ENCODE data around the gene RNF41. TPM values are rescaled to one million over a fixed set of nuclear protein-coding genes. Genes with fewer than 3 reads are reported as not detected.

Gene RNF41
- total and polyA plus RNA-seq, 3 experiments from 2014 or later, result 41.2 to 47.4 (median 42.3) TPM

- Mint-ChIP-seq H3K9me3 (no peaks in the 10 kb centered on the region), H3K36me3 (peaks cover 3 to 88% (median 16%) of the 10 kb centered on the region in 3 donors), H3K4me1 (peaks cover 25 to 28% (median 25%) of the 10 kb centered on the region in 3 donors), H3K27me3 (no peaks in the 10 kb centered on the region), H3K27ac (peak overlapping the region in 2 of 8 donors; percentile 35 to 40), H3K4me3 (no peak overlapping the region)
- no peak for DNase-seq
- Histone ChIP-seq H3K27ac (ENCODE audit: low read depth, low read length) (no peak overlapping the region), H3K4me1 (ENCODE audit: insufficient read depth, low read length) (peaks cover 25% of the 10 kb centered on the region), H3K9me3 (ENCODE audit: low read length) (no peaks in the 10 kb centered on the region), H3K27me3 (ENCODE audit: insufficient read depth, low read length, poor library complexity, severe bottlenecking) (no peaks in the 10 kb centered on the region), H3K36me3 (ENCODE audit: insufficient read depth, low read length) (peaks cover 61% of the 10 kb centered on the region), H3K4me3 (ENCODE audit: low read length) (no peak overlapping the region)
- ChIA-PET CTCF (interaction anchor here (1.8 kb wide), 1 partner anchor 25 kb away, joined by 3 read pairs; the partner anchor contains the start of gene SMARCC2), POLR2A (interaction anchor here (0.9 kb wide), 1 partner anchor 9 kb away, joined by 3 read pairs; no protein-coding TSS in a partner anchor)
These were observed 57.4 kb downstream of the RNF41 start for GRCh38 chr12:56164345-56164729.

GRCh38 chr12:56163533-56164344 lies 58.0 kb downstream of the RNF41 start:
- DNase-seq, result no peak
- ChIA-PET CTCF (interaction anchor here (1.1 to 3.7 kb wide), 6 partner anchors 14 to 117 kb away, joined by 3 to 24 read pairs (median 4); partner anchors contain the start of genes ESYT1, SMARCC2 and ZC3H10), POLR2A (interaction anchor here (1.5 kb wide), 1 partner anchor 36 kb away, joined by 5 read pairs; the partner anchor contains the start of gene ESYT1)
- Histone ChIP-seq H3K36me3 (ENCODE audit: insufficient read depth, low read length) (peaks cover 58% of the 10 kb centered on the region), H3K4me1 (ENCODE audit: insufficient read depth, low read length) (peaks cover 31% of the 10 kb centered on the region), H3K27ac (ENCODE audit: low read depth, low read length) (no peak overlapping the region), H3K27me3 (ENCODE audit: insufficient read depth, low read length, poor library complexity, severe bottlenecking) (no peaks in the 10 kb centered on the region), H3K4me3 (ENCODE audit: low read length) (no peak overlapping the region), H3K9me3 (ENCODE audit: low read length) (no peaks in the 10 kb centered on the region)
- peak overlapping the region in 1 of 7 donors; percentile 27 for H3K4me3 Mint-ChIP-seq
- peaks cover 3 to 88% (median 13%) of the 10 kb centered on the region in 3 donors for H3K36me3 Mint-ChIP-seq
- H3K27me3 Mint-ChIP-seq, result no peaks in the 10 kb centered on the region
- no peaks in the 10 kb centered on the region for H3K9me3 Mint-ChIP-seq
- H3K4me1 Mint-ChIP-seq, result peaks cover 30 to 34% (median 31%) of the 10 kb centered on the region in 3 donors
- peak overlapping the region in 5 of 8 donors; percentile 6 to 80 (median 45) for H3K27ac Mint-ChIP-seq

- Mint-ChIP-seq H3K27me3 (no peaks in the 10 kb centered on the region), H3K4me3 (peak overlapping the region in 1 of 7 donors; percentile 35), H3K36me3 (peaks cover 3 to 89% (median 15%) of the 10 kb centered on the region in 3 donors), H3K9me3 (no peaks in the 10 kb centered on the region), H3K4me1 (peaks cover 30 to 36% (median 35%) of the 10 kb centered on the region in 3 donors), H3K27ac (peak overlapping the region in 7 of 8 donors; percentile 3 to 100 (median 53))
- no peak for DNase-seq
- POLR2A ChIA-PET, result interaction anchor here (0.6 to 1.5 kb wide), 3 partner anchors 18 to 156 kb away, joined by 3 to 5 read pairs (median 3); partner anchors contain the start of gene ESYT1
- Histone ChIP-seq H3K27me3 (ENCODE audit: insufficient read depth, low read length, poor library complexity, severe bottlenecking) (no peaks in the 10 kb centered on the region), H3K9me3 (ENCODE audit: low read length) (no peaks in the 10 kb centered on the region), H3K4me1 (ENCODE audit: insufficient read depth, low read length) (peaks cover 31% of the 10 kb centered on the region), H3K27ac (ENCODE audit: low read depth, low read length) (no peak overlapping the region), H3K36me3 (ENCODE audit: insufficient read depth, low read length) (peaks cover 54% of the 10 kb centered on the region), H3K4me3 (ENCODE audit: low read length) (no peak overlapping the region)
- CTCF ChIA-PET, result interaction anchor here (1.1 to 3.7 kb wide), 8 partner anchors 11 to 115 kb away, joined by 3 to 24 read pairs (median 4); partner anchors contain the start of genes ESYT1, SMARCC2 and ZC3H10
These were observed 59.0 kb downstream of the RNF41 start for GRCh38 chr12:56162468-56163290.

- H3K27ac ChIP-seq (ENCODE audit: low read depth, low read length), result peak overlapping the region; percentile 6
- ChIA-PET CTCF (interaction anchor here (1.2 to 3.7 kb wide), 6 partner anchors 10 to 115 kb away, joined by 3 to 24 read pairs (median 4); partner anchors contain the start of genes ESYT1, SMARCC2 and ZC3H10), POLR2A (interaction anchor here (0.7 to 1.9 kb wide), 7 partner anchors 11 to 155 kb away, joined by 3 to 11 read pairs (median 3); partner anchors contain the start of genes ESYT1, SMARCC2 and ZC3H10)
- Mint-ChIP-seq H3K9me3 (no peaks in the 10 kb centered on the region), H3K36me3 (peaks cover 0 to 82% (median 12%) of the 10 kb centered on the region in 3 donors), H3K4me1 (peaks cover 38 to 42% (median 42%) of the 10 kb centered on the region in 3 donors), H3K4me3 (peak overlapping the region; percentile 29 to 92 (median 59)), H3K27ac (peak overlapping the region; percentile 41 to 100 (median 96)), H3K27me3 (no peaks in the 10 kb centered on the region)
- peaks cover 51% of the 10 kb centered on the region for H3K36me3 ChIP-seq (ENCODE audit: insufficient read depth, low read length)
- H3K27me3 ChIP-seq (ENCODE audit: insufficient read depth, low read length, poor library complexity, severe bottlenecking), result no peaks in the 10 kb centered on the region
- DNase-seq, result no peak
- peaks cover 37% of the 10 kb centered on the region for H3K4me1 ChIP-seq (ENCODE audit: insufficient read depth, low read length)
- no peak overlapping the region for H3K4me3 ChIP-seq (ENCODE audit: low read length)
- no peaks in the 10 kb centered on the region for H3K9me3 ChIP-seq (ENCODE audit: low read length)
These were observed 59.9 kb downstream of the RNF41 start for GRCh38 chr12:56161690-56162351.

- no peaks in the 10 kb centered on the region for H3K9me3 Mint-ChIP-seq
- Histone ChIP-seq H3K9me3 (ENCODE audit: low read length) (no peaks in the 10 kb centered on the region), H3K36me3 (ENCODE audit: insufficient read depth, low read length) (peaks cover 51% of the 10 kb centered on the region), H3K4me1 (ENCODE audit: insufficient read depth, low read length) (peaks cover 37% of the 10 kb centered on the region), H3K27ac (ENCODE audit: low read depth, low read length) (peak overlapping the region; percentile 94), H3K4me3 (ENCODE audit: low read length) (peak overlapping the region; percentile 80), H3K27me3 (ENCODE audit: insufficient read depth, low read length, poor library complexity, severe bottlenecking) (no peaks in the 10 kb centered on the region)
- H3K4me1 Mint-ChIP-seq, result peaks cover 38 to 42% (median 42%) of the 10 kb centered on the region in 3 donors
- no peaks in the 10 kb centered on the region for H3K27me3 Mint-ChIP-seq
- peaks cover 0 to 79% (median 12%) of the 10 kb centered on the region in 3 donors for H3K36me3 Mint-ChIP-seq
- CTCF ChIA-PET, result interaction anchor here (0.7 to 3.7 kb wide), 8 partner anchors 10 to 114 kb away, joined by 3 to 24 read pairs (median 4); partner anchors contain the start of genes ESYT1, SMARCC2 and ZC3H10
- peak overlapping the region; percentile 87 to 100 (median 96) for H3K27ac Mint-ChIP-seq
- no peak for DNase-seq
- H3K4me3 Mint-ChIP-seq, result peak overlapping the region; percentile 51 to 100 (median 94)
- POLR2A ChIA-PET, result interaction anchor here (0.6 to 1.9 kb wide), 7 partner anchors 10 to 161 kb away, joined by 3 to 11 read pairs (median 3); partner anchors contain the start of genes ESYT1, SMARCC2 and ZC3H10
These were observed 60.6 kb downstream of the RNF41 start for GRCh38 chr12:56160894-56161689.

GRCh38 chr12:56160193-56160763 lies 61.4 kb downstream of the RNF41 start:
- H3K4me3 Mint-ChIP-seq, result peak overlapping the region; percentile 92 to 100 (median 95)
- peak; percentile 56 to 71 (median 63) for DNase-seq
- H3K27ac ChIP-seq (ENCODE audit: low read depth, low read length), result peak overlapping the region; percentile 94
- H3K36me3 Mint-ChIP-seq, result peaks cover 0 to 72% (median 12%) of the 10 kb centered on the region in 3 donors
- H3K9me3 ChIP-seq (ENCODE audit: low read length), result no peaks in the 10 kb centered on the region
- H3K36me3 ChIP-seq (ENCODE audit: insufficient read depth, low read length), result peaks cover 45% of the 10 kb centered on the region
- POLR2A ChIA-PET, result interaction anchor here (1.2 to 2.8 kb wide), 4 partner anchors 18 to 33 kb away, joined by 3 to 25 read pairs (median 8); partner anchors contain the start of genes ESYT1 and SMARCC2
- no peaks in the 10 kb centered on the region for H3K9me3 Mint-ChIP-seq
- H3K4me1 ChIP-seq (ENCODE audit: insufficient read depth, low read length), result peaks cover 37% of the 10 kb centered on the region
- CTCF ChIA-PET, result interaction anchor here (1.0 to 3.7 kb wide), 5 partner anchors 29 to 42 kb away, joined by 3 to 24 read pairs (median 21); partner anchors contain the start of genes ESYT1, SMARCC2 and ZC3H10
- H3K27ac Mint-ChIP-seq, result peak overlapping the region; percentile 87 to 100 (median 96)
- H3K27me3 ChIP-seq (ENCODE audit: insufficient read depth, low read length, poor library complexity, severe bottlenecking), result no peaks in the 10 kb centered on the region
- H3K4me1 Mint-ChIP-seq, result peaks cover 38 to 43% (median 42%) of the 10 kb centered on the region in 3 donors
- peak overlapping the region; percentile 80 for H3K4me3 ChIP-seq (ENCODE audit: low read length)
- H3K27me3 Mint-ChIP-seq, result no peaks in the 10 kb centered on the region
